PFSK-1 (cell line): Measurements from ENCODE around the gene FAM171A2.

Experiments
- FOXP2 ChIP-seq: optimal IDR thresholded peaks from 2 replicates; pipeline ENCODE3; 2011; ENCODE audit warnings: borderline replicate concordance, control low read depth, inconsistent platforms; ENCODE audit not compliant: insufficient read depth; ENCODE audit errors: extremely low read length, extremely low read depth
- POLR2AphosphoS5 ChIP-seq: IDR thresholded peaks from 2 replicates; pipeline ENCODE4 v1.6.1; 2012; ENCODE audit warnings: low read depth, mild to moderate bottlenecking, control low read depth, low read length, moderate library complexity
- SIN3A ChIP-seq: IDR thresholded peaks from 2 replicates; pipeline ENCODE4 v1.6.1; 2012; ENCODE audit warnings: mild to moderate bottlenecking, low read length, moderate library complexity, borderline replicate concordance; ENCODE audit not compliant: insufficient read depth
- TAF1 ChIP-seq: IDR thresholded peaks from 2 replicates; pipeline ENCODE4 v1.6.1; 2012; ENCODE audit warnings: low read length, control low read depth, borderline replicate concordance; ENCODE audit not compliant: insufficient read depth
- TF ChIP-seq, protein P1 (sequence below), 2 experiments: IDR thresholded peaks; 2 replicates each; pipeline versions ENCODE4 v1.6.1 to v1.8.0; 2011 to 2012; ENCODE audit warnings: low read depth in 2 of 2, low read length in 2 of 2, control low read depth in 1 of 2, inconsistent platforms in 1 of 2, mild to moderate bottlenecking in 1 of 2, moderate library complexity in 1 of 2; ENCODE audit not compliant: insufficient read depth in 1 of 2

DNA sequence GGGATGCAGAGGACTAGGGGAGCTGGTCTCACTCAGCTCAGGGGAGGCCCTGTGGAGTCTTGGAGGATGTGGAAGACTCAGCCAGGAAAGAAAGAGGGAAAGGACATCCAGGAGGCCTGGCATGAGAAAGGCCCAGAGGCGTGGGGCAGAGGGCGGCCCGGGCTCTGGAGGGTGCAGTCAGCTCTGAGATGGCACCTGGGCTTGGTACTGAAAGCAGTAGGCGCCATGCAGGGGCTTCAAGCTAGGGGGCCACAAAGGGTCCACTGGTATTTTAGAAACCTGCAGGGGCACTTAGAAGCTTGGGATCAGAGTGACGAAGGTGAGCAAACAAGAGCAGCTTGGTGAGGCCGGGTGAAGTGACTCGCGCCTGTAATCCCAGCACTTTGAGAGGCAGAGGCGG lies 5.6 kb downstream of the FAM171A2 start:
- TF ChIP-seq POLR2AphosphoS5 (no peak), TAF1 (no peak), SIN3A (no peak), FOXP2 (no peak)
- TF ChIP-seq, protein P1, sequence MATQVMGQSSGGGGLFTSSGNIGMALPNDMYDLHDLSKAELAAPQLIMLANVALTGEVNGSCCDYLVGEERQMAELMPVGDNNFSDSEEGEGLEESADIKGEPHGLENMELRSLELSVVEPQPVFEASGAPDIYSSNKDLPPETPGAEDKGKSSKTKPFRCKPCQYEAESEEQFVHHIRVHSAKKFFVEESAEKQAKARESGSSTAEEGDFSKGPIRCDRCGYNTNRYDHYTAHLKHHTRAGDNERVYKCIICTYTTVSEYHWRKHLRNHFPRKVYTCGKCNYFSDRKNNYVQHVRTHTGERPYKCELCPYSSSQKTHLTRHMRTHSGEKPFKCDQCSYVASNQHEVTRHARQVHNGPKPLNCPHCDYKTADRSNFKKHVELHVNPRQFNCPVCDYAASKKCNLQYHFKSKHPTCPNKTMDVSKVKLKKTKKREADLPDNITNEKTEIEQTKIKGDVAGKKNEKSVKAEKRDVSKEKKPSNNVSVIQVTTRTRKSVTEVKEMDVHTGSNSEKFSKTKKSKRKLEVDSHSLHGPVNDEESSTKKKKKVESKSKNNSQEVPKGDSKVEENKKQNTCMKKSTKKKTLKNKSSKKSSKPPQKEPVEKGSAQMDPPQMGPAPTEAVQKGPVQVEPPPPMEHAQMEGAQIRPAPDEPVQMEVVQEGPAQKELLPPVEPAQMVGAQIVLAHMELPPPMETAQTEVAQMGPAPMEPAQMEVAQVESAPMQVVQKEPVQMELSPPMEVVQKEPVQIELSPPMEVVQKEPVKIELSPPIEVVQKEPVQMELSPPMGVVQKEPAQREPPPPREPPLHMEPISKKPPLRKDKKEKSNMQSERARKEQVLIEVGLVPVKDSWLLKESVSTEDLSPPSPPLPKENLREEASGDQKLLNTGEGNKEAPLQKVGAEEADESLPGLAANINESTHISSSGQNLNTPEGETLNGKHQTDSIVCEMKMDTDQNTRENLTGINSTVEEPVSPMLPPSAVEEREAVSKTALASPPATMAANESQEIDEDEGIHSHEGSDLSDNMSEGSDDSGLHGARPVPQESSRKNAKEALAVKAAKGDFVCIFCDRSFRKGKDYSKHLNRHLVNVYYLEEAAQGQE (IDR thresholded peaks at IDR 0.05; ENCODE audit: insufficient read depth in 1 of 2, low read depth in 2 of 2, low read length in 2 of 2): no peak
